T1000 (cell line): ENCODE measurements around the gene THSD4.

ENCODE experiments used
- DNase-seq: peaks from one replicate; lab custom pipeline; 2025; ENCODE audit warnings: mixed read lengths; lab: John Stamatoyannopoulos, UW

The THSD4 gene

DNA sequence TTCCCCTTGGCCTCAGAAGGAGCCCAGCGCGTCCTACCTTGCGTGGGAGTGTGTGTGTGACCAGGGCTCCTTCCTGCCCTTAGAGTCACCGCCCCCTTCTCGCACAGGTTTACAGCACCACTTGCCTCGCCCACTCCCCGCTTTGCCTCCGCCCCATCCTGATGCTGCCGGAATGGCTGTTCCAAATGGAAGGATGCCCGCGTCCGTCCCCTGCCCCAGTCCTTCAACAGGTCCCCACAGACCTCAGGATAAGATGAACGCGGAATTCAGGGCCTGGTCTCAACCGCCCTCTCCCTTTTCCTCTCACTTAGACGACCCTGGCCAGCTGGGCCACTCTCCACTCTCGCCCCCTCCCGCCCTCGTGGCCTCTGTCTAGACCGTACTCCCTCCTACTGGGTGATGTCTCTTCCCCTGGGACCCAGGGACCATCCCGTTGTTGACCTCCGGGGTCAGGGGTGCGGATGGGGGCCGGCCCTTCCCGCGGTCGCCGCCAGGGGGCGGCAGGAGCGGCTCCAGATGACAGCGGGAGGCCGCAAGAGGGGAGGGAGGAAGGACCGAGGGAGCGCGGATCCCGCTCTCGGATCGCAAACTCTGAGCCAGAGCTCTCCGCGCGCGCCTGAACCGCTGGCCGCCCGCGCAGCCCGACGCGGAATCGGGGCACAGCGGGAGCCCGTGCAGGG lies at the start of gene THSD4:
TSS of gene THSD4 (plus strand) at position 585 of the 680 bp plus-strand sequence.
- DNase-seq: peak; percentile 64

GRCh38 chr15:71066983-71067382 lies 48.3 kb upstream of the THSD4 start:
- no peak for DNase-seq

GRCh38 chr15:71069693-71070092 lies 45.6 kb upstream of the THSD4 start:
- DNase-seq: no peak

DNA sequence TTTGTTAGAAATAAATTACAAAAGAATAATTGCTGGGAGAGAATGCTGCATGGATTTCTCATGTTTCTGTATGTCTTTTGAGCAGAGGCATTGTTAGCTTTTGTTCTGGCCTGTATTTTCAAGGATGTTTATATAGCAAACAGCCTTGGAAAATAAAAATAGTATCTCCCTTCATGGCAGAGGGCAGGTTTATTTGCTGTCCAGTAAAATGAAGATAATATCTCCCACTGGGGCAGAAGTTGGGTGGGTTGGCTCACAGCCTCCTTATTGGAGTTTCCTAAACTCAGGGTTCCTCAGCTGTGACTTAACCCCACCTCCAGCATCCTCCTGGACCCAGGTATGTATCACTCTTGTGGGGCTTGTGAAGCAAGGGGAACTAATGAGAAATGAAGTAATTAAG lies 43.7 kb upstream of the THSD4 start:
- DNase-seq: no peak

- DNase-seq: no peak
Observed at GRCh38 chr15:71072423-71072822, 42.8 kb upstream of the THSD4 start.

GRCh38 chr15:71078506-71079207 lies 36.6 kb upstream of the THSD4 start:
- DNase-seq: no peak

GRCh38 chr15:71079208-71080044 lies 35.8 kb upstream of the THSD4 start:
- peak; percentile 44 for DNase-seq

DNA sequence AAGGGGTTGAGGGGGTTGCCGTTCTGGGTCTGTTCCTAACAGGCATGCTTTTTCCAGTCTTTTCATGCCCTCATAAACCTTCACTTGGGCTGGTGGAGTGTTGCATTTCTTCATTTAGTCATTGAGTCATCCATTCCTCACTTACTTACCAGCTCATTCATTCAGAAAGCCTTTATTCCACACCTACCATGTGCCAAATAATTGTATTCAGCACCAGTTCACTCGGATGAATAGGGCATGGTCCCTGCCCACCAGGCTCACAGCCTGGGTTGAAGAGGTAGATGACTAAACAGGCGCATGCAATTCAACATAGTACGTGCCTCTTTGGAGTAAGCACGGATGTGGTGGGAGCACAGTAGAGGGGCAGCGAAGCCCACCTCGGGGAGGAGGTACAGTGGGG lies 35.1 kb upstream of the THSD4 start:
- DNase-seq: no peak

GRCh38 chr15:71080705-71081104 lies 34.6 kb upstream of the THSD4 start:
- DNase-seq: no peak

GRCh38 chr15:71082803-71083202 lies 32.5 kb upstream of the THSD4 start:
- DNase-seq: no peak

DNA sequence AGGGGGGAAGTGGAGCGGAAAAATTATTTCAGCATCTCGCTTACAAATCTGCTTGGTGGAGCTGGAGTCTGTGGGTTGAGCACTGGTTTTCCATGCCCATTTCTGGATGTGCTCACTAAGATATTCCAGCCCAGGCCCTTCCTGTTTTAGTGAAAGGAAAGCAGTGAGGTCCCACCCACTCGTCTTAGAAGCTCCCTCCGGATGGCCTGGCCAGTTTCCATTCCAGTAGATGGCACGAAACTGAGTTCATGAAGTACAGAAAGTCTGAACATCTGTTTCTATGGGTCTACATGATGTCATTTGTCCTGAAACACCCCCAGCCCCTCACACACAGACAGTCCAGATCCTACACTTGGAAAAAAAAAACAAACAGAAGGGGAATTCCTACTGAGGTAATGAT lies 31.9 kb upstream of the THSD4 start:
- no peak for DNase-seq

- DNase-seq: no peak
Observed at GRCh38 chr15:71084264-71084663, 31.0 kb upstream of the THSD4 start.

- no peak for DNase-seq
Observed at GRCh38 chr15:71085809-71086208, 29.5 kb upstream of the THSD4 start.

DNA sequence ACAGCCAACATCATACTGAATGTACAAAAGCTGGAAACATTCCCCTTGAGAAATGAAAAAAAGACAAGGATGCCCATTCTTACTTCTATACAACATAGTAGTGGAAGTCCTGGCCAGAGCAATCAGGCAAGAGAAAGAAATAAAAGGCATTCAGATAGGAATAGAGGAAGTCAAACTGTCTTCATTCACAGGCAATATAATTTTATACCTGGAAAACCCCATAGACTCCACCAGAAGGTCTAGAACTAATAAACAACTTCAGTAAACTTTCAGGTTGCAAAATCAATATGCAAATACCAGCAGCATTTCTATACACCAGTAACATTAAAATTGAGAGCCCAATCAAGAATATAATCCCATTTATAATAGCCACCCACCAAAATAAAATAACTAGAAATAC lies 27.1 kb upstream of the THSD4 start:
- no peak for DNase-seq

DNA sequence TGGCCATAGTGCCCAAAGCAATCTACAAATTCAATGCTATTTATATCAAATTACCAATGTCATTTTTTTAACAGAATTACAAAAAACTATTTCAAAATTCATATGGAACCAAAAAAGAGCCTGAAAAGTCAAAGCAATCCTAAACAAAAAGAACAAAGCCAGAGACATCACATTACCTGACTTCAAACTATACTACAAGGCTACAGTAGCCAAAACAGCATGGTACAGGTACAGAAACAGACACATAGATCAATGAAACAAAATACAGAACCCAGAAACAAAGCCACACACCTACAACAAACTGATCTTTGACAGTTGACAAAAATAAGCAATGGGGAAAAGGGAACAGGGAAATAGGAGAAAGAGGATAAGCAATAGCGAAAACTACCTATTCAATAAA lies 26.6 kb upstream of the THSD4 start:
- DNase-seq: no peak

GRCh38 chr15:71089801-71090200 lies 25.5 kb upstream of the THSD4 start:
- no peak for DNase-seq

DNA sequence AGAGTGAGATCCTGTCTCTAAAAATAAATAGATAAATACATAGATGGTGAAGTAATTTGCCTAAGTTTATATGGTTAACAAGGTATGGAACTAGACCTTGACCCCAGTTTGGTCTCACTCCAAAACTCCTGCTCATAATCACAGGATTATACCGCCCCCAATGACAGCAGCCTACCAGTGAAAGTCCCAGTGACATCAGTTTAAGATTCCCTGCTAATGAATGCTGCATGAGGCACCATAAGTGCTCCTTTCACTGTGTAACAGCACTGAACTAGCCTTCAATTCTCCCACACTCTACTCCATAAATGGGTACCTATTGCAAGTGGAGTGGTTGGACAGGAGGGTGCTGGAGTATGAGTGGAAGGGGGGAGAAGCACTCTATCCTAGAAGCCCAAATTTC lies 23.7 kb upstream of the THSD4 start:
- DNase-seq: no peak

DNA sequence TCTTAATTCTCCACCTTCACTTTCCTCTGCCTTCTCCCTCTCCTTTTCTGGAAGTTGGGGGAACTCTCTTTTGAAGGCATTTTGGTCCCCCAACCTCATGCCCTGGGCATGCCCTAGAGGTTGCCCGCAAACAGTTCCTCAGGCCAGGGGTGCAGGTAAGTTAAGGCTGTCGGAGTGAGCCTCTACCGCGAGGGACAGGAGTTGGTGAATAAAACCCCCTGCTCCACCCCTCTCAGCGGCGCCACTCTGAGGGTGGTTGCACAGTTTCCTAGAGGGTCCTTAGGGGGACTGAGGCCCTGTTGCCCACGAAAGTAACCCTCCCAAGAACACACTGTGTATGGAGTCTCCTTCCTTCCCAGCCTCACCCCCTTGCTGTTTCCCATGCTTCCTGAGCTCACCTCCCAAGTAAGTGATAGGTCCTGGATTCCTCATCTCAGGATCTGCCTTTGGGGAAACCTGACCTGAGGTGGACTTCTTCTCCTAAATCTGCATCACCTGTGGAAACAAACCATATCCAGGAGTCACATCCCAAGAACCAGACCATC lies 23.1 kb upstream of the THSD4 start:
- DNase-seq: no peak

- peak; percentile 28 for DNase-seq
Observed at GRCh38 chr15:71093054-71094024, 21.9 kb upstream of the THSD4 start.

- DNase-seq: no peak
Observed at GRCh38 chr15:71094137-71094536, 21.1 kb upstream of the THSD4 start.

DNA sequence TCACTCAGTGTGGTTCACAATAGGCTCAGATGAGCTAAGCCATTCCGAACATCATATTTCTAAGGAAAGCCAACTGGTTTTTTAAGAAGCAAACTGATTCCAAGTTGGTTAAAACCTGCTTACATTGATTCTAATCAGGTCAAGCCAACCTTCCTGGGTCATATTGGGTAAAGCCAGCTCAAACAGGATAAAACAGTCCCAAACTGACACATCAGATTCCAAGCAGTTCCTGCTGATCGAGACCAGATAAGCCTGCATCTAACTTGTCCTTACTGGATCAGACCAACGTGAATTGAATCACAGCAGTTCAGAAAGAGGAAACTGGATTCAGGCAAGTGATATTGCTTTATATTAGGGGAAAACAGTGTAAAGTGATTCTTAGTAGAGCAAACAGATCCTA lies 18.6 kb upstream of the THSD4 start:
- no peak for DNase-seq
